Endothelial cell of coronary artery (primary cell): ENCODE measurements around the gene TEX48. TPM values are rescaled to one million over a fixed set of nuclear protein-coding genes. Genes with fewer than 3 reads are reported as not detected.

Experiments
- total RNA-seq: library from RNA; depleted of rRNA; stranded (reverse); fragments of >200 nt; gene quantifications from 2 replicates; pipeline ENCODE4 v1.2.3, GENCODE V29; 2014

The TEX48 gene
- not detected in 2 replicates for total RNA-seq

GRCh38 chr9:114681594-114682332 lies at the start of gene TEX48:
TSS of gene TEX48 (minus strand) at chr9:114682192. CDS start at chr9:114671723, 10,469 bp downstream.

GRCh38 chr9:114657705-114658104 lies 24.3 kb downstream of the TEX48 start, which contains the start of gene TEX53:
TSS of gene TEX53 (minus strand) at chr9:114657805. CDS start at chr9:114657774, 31 bp downstream.

Other genes starting within 250 kb of the TEX48 start
- under 0.01 and 0.19 TPM in 2 replicates for gene WHRN, start 176.7 kb downstream of the TEX48 start, total RNA-seq
- gene ATP6V1G1, start 94.4 kb downstream of the TEX48 start, total RNA-seq: 96.3 and 104 TPM in 2 replicates
- 1.9 and 2.4 TPM in 2 replicates for gene TMEM268, start 70.9 kb downstream of the TEX48 start, total RNA-seq
- not detected in 2 replicates for gene TEX53, start 24.4 kb downstream of the TEX48 start, total RNA-seq
- 0.27 and 4.6 TPM in 2 replicates for gene TNFSF15, start 123.8 kb upstream of the TEX48 start, total RNA-seq
- gene TNFSF8, start 248.4 kb upstream of the TEX48 start, total RNA-seq: not detected in 2 replicates